HG03378 (cell line): Measurements from ENCODE around the gene C1RL.

Experiments
- ATAC-seq: cut with Tn5 transposase; IDR thresholded peaks from one replicate; pipeline ENCODE4 v1.9.1; 2021; ENCODE audit warnings: mild to moderate bottlenecking, moderate library complexity; ENCODE audit not compliant: unreplicated experiment

The C1RL gene

DNA sequence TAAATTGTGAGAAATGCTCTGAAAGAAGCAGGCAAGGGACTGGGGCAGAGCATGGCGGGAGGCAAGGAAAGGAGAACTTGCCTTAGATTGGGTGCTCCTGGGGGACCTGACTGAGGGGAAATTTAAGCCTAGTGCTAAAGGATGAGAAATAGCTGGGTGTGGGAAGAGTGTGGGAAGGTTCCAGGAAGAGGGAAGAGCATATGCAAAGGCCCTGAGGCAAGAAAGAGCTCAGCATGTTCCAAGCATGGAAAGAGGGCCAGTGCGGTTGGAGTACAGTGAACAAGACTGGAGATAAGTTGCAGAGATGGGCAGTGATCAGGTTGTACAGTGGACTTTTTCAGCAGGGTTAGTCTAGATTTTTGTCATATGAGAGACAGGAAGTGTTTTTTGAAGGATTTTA, 30.2 kb upstream of the C1RL start:
- no peak for ATAC-seq

DNA sequence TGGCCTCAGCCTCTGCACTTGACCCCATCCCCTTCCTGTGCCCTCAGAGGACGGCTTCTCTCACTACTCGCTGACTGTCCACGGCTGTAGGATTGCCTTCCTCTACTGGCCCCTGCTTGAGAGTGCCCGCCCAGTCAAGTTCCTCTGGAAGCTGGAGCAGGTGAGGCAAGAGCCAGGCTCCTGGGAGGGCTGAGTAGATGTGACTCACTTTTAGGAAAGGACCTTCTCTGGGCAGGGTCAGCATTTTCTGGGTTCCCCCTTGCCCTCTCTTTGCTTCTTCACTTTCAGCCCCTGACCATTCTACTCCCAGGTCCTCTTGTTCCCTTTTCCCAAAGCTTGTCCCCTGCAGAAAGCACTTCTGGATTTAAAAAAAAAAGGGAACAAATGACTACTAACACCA, 28.9 kb upstream of the C1RL start:
- ATAC-seq, result no peak

DNA sequence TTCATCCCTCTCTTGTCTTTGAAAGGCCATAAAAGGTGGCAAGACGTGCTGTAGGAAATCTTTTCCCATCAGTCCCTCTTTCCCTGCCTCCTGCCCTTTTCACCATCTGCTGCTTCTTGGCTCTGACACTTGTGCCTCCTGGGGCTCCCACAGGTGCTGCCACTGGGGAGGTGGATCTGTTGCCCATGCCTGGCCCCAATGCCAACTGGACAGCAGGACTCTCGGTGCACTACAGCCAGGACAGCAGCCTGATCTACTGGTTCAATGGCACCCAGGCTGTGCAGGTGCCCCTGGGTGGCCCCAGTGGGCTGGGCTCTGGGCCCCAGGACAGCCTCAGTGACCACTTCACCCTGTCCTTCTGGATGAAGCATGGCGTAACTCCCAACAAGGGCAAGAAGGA, 27.7 kb upstream of the C1RL start:
- ATAC-seq, result no peak

DNA sequence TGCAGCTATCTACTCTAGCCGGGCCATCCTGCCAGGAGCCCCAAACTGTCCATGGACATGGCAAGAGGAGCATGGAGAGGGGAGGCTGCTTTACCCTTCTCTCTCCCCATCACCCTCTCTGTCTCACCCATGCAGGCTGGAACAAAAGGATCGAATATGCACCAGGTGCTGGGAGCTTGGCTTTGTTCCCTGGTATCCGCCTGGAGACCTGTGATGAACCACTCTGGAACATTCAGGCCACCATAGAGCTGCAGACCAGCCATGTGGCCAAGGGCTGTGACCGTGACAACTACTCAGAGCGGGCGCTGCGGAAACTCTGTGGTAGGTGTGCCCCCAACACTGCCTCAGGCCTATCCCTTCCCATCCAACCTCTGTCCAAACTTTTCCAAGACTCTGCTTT, 27.1 kb upstream of the C1RL start:
- ATAC-seq, result no peak

DNA sequence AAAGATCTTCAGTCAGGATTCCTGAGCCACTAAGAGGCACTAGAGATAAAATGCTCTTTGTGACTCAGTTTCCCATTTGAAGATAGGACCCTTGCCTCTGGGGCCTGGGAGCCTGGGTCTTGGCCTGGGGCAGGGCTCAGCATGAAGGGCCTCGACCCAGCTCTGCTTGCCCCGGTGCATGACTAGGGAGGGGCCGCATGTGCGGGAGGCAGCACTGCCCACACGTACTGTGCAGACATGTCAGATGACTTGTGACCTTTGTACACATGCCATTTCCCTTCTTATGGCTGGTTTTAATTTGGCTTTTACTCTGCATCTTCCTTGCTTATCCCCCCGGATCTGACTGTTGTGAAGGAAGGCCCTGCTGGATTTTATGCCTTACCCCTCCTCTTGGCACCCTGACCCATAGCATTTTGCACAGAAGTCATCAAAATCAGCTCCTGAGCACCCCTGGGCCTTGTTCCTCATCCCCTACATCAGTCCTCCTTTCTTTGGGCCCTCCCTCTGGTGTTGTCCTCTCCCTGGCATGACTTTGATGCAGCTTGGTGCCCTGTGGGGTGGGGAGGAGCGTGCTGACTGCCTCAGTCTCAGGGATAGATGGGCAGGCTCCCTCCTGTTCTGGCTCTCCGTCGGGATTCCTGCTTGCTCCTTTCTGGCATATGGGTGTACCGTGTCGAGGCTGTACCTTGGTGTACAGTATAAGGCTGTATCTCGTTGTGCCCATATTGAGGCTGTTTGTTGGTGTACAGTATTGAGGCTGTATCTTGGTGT, 25.6 kb upstream of the C1RL start:
- ATAC-seq, result no peak

DNA sequence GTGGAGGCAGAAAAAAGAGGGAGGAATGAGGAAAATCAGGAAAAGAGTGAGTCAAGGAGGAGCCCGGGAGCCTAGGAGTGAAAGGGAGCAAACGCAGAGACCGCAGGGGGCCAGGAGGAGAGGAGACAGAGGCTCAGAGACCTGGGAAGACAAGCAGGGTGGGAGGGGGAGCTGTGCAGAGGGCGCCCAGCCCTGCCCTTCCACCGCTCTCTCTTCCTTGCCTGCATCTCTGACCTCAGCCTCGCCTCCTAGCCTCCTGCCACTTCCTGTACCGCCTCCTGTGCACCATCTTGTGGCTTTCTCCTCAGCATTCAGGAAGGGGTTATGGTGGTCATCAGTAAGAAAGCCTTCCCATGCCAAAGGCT, 22.5 kb upstream of the C1RL start:
- no peak for ATAC-seq

DNA sequence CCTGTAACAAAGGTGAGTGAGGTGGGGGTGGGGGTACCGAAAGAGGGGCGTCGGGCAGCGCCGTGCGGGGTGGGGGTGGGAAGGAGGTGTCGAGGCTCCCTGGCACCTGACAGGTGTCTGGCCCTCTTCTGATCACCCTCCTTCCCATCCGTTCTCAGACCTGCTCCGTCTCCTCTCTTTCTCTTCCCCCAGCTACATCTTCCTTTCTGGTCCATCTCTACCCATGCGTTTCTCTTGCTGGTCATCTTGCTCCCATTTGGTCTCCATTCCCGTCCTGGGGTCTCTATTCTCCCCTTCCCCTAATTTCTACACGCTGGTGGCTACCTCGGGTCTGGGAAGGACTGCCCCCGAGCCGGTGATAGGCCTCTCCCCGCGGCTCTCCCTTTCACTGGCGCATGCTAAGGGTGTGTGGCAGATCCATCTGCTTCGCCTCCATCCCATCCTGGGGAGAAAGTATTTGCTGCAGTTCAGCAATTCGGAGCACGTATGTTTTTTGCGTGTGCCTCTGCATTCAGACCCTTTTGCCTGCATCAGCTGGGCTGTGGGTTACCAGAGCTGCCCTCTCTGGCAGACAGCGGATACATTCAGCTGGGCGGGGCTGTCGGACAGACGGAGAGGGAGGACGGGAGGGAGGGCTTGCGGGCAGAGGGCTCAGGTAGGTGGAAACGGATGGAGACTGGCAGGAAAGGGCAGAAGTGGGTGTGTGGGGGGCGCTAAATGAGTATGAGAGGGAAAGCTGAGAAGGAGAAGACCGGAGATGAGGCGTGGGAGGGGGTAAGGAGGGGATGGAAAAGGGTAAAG, 21.9 kb upstream of the C1RL start:
- ATAC-seq, result no peak

DNA sequence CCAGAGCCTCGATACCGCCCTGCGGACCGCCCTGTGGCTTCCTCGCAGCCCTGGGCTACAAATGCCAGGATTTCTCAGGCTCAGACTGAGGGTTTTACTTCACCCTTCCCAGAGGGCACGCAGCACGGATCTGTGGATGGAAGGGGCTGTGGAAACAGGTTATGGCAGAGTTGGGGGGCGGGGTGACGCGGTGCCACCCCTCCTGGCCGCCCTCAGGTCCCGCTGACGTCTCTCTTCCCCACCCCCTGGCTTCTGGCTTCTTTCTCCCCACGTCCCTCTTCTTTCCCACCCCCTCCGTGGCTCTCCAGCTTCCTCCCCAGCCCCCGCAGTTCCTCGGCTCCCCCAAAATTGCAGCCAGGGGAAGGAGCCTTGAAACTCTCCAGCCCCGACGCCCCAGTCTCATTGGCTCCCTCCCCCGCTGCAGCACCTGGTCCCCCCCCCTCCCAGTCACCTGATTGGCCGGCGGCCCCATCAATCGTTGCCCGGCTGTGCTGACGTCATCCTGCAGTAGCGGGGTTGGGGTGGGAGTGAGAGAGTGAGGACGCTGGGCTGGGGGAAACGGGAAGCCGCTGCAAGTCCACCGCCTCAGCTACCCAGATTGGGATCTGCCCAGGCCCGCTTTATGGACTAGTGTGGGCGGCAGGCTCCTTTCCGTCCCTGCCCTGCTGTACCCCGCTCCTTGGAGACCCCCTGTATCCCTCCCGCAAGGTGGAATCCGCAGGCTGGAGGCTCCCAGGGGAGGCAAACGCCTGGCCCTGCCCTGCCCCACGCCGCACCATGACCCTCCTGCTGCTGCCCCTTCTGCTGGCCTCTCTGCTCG, 21.1 kb upstream of the C1RL start, which contains the start of gene CLSTN3:
CLSTN3 (plus strand) TSS at position 500 of the 820 bp plus-strand sequence; CDS start at position 778, 278 bp downstream.
- ATAC-seq, result no peak

DNA sequence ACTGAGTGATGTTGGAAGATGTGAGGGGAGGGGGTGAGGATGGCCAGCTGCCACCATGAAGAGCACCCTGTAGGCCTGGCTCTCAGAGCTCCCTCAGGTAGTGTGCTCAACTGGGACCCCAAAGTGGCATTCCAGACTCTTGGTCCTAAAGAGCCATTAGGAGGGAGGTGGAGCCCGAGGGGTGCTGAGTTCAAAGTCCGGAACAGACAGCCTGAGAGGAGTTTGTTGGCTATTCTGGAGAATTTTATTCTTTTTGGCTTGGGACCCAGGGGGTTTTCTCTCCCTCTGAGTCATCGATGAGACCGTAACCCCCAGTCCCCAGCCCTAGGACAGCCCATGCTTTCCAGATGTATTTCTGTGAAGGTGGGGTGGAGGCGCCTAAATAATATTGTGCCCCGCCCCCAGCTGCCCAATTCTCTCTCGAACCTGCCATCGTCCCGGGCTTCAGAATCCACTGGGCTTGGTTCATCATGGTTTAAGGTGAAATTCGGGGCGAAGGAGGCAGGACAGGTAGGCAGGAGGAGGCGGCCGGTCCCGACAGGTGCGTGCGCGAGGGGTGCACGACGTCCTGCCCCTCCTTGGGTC, 20.4 kb upstream of the C1RL start:
- ATAC-seq, result no peak

DNA sequence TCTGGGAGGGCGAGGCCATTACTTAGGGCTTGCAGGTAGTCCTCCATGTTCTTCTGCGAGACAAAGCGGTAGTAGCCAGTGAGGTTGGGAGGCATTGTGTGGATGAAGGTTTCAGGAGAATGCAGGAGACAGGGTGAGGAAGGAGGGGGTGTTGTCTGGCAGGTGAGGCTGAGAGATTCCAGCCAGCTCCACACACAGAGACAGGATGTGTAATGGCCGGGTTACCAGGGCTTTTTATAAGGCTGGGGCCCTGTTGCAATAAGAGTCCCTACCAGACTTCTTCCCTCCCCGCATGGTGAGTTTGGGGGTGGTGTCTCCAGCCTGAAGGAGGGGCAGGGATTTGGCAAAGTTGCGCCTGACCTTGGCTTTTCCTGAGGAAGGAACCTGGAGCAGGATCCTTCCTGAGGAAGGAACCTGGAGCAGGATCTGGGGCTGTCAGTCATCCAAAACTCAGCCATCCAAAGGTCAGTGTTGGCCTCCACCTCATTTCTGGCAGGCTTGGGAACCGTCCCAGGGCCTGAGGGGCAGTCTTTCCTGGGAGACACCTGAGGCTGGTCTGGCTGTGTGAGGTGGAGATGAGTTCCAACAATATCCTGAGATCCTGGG, 19.8 kb upstream of the C1RL start, which contains the start of gene RBP5:
RBP5 (minus strand) TSS at position 209 of the 606 bp plus-strand sequence; CDS start at position 95, 114 bp downstream.
- no peak for ATAC-seq

DNA sequence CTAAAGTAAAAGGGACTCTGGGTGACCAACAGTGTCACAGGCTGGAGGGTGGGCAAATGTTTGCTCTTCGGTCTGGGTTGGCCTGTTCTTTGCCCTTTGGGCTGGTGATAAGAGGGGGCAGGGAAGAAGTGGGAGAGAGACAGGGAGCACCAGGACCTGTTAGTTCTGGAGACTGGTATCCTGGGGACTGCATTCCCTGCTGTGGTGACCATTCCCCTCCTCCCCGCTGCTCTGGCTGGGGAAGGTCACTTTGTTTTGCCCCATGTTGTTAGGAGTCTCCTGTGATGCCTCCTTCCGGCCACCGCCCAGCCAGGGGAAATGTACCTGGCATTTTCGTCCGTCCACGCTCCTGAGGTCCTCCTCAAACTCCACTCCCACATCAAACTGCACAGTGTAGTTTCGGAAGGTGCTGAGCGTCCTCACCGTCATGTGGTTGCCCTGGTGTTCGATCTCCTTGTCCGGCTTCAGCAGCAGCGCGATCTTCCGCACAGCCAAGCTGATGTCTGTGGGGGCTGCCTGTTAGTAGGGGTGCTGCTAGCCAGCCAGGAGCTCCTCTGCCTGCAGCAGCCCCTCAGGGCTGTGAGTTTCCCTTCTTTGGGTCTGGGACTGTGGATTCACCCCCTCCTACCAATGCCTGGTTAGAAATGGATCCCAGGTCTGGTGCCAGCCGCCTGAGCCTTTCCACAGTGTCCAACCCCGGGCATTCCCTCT, 19.1 kb upstream of the C1RL start:
- ATAC-seq, result no peak

DNA sequence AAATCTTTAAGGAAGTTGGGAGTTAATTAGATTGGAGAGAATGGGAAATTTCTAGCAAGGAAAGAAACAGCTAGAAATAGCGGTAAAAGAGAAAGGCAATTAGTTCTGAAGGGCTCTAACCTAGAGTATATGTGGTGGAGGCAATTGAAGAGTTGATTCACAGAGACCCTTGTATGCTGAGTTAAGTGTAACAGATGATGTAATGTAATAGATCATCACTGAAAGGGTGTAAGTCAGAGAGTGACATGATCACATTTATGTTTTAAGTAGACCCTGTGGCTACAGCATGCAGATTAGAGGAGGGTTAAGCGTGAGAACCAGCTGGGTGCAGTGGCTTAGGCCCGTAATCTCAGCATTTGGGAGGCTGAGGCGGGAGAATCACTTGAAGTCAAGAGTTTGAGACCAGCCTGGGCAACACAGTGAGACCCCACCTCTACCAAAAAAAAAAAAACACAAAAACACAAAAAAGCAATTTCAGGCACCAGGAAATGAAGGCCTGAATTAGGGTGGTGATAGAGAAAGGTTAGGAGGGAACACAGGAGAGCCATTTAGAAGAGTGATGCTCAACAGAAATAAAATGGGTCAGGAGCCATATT, 16.7 kb upstream of the C1RL start:
- no peak for ATAC-seq

DNA sequence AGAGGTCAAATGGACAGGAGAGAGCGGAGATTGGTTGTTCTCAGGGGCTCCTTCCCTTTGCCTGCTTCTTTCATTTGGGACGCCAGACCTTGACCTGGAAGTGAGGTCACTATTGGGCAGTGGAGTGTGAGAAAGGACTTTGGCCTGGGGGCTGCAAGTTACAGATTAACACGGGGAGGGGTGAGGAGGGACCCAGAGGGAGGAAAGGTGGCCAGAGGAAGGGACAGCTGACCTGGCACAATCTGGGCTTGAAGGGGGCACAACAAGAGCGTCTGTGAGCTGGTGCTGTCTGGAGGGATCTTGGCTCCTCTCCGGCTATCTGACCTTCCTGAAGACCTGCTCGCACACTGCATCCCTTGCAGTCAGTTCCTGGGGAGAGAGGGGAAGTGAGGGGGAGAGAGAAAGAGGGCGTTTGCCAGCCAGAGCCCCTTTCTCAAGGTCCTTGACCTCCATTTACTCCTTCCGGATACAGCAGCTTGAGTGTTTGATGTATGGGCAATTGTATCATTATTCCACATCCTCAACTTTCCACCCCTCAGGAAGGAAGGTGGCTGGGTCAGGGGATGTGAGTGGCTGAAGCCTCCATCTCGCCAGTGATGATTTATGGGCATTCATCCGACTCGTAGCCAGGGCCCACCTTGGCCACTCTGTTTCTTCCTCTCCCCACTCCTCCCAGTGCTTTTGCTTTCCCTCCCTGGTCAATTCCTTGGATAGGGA, 14.9 kb upstream of the C1RL start:
- no peak for ATAC-seq

DNA sequence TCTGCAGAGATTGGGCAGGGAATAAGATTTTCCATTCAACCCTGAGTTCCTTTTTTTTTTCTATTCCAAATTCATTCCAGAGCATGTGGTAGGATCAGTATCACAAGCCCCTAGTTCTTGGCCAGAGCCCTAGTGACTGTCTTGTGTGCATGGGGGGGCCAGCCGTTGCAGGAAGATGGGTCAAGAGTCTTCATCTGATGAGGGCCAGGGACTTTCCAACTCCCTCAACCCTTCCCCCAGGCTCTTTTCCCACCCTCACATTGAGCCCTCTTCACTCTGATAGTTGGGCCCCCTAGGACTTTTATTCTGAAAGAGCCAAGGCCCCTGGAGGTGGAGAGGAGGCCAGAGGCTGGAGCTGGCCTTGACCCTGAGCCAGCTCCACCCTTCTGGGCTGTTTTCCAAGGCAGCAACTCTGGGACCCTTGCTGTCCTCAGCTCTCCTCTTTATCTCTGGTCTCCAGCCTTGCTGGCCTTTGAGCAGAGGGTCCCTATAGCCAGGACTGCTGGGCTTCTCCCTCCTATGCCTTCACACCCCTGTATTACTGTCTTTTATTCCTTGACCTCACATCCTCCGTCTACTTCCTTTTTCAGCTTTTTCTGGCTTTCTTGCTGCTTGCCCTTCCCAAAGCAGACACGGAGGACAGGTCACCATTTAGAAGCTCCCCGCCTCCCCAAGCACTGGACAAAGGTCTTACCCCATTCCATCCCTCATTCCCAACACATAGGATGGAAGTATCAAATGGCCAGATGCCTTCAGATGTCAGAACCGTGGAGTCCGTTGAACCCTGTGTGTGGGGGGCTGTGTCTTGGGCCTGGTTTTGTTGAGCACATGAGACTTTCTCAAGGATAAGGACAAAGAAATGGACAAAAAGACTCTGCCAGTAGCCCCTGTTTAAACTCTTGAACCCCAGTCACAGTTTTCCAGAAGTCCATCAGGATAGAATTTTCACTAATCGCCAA, 14.1 kb upstream of the C1RL start:
- ATAC-seq, result no peak

DNA sequence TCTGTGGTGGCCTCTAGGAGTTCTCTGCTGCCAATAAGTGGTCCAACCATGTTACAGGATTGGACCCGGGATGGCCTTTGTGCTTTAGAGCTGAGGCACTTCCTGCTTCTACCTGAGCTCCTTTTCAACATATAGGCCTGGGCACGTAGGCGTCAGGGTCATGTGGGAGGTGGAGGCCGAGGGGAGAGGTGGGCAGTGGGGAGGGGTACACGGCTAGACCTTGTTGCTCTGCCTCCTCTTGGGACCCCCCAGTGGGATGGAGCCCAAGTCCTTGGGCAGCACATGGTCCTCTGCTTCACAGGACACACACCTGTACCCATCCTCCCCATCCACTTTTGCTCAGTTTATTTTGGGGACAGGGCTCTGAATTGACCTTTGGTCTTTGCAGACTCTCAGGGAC, 12.3 kb upstream of the C1RL start:
- ATAC-seq, result no peak

DNA sequence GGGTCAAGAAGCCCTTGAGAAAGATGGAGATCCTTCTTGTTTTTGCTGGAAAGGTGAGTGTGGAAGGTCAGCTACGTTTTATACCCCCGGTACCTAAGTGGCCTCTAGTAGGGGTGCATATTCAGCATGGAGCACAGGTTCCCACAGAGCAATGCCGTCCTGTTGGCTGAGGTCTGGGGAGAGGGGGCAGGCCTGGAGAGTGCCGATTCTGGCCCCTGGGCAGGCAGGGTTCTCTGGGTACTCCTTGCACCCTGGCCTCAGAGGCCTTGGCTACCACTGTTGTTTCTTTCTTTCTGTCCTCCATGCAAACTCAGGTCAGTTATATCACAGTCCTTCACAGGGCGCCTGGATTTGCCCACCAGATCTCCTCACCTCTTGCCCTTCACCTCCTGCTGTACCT, 11.2 kb upstream of the C1RL start:
- ATAC-seq, result no peak

DNA sequence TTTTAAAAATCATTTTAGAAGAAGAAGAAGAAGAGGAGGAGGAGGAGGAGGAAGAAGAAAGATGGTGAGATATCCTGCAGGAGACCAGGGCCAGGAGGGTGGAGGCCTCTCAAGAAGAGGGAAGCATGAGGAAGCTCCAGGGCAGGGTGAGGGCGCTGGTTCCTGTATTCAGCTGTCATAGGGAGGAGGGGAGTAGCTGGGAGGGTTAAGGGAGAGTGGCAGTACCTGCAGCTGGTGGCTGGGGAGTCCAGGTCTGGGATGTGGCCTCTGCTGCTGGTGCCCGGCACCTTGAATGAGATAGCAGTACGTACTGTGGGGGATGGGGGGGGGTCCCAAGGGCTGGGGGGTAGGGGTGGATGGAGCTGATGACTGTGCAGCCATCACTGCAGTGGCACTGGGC, 9.9 kb upstream of the C1RL start:
- ATAC-seq, result no peak

DNA sequence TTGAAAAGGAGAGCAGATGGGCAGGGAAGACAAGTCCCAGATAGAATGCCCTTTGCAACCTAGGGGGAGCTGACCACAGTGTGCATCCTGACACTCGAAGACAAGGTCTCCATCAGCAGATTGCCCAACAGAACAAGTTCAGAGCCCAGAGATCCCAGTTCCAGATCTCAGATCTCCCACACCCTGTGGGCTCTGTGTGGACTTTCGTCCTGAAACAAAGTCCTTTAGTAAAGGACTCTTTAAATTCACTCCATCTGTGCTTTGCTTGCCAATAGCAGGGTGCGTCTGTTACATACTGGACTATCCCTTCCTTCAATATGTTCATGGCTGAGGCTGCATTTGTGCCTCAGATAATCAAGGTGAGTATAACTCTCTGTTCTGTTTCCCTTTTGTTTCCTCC, 8.7 kb upstream of the C1RL start:
- no peak for ATAC-seq
